HepG2 (cell line): ENCODE results near the gene ZNF587B. TPM values are rescaled to one million over a fixed set of nuclear protein-coding genes. Genes with fewer than 3 reads are reported as not detected.
"Not testable (repeated sequence)": the region's sequence is repeated elsewhere in the genome, so short reads cannot be mapped to it uniquely, and the experiment has no call there.

Source experiments
- ATAC-seq: fragments of 200-7000 bp; cut with Tn5 transposase; 3 replicates; pipeline ENCODE4 v1.9.1; 2020; ENCODE audit warnings: mild to moderate bottlenecking, moderate library complexity
- BruUV-seq: library from RNA; stranded (reverse); fragments of 400-500 nt; replicated peaks from 2 replicates; lab custom pipeline; 2021; lab: Mats Ljungman, UMichigan
- CTCF ChIA-PET: fragments of 300-600 bp; formaldehyde crosslinking; extraction: SDS; loops from one replicate; lab custom pipeline; 2021; ENCODE audit warnings: low total read pairs, inconsistent platforms, low intra/inter-chr PET ratio; lab: Yijun Ruan, JAX
- POLR2A ChIA-PET: fragments of 350-600 bp; sonication (Branson Sonifier 250); formaldehyde crosslinking; loops from one replicate; lab custom pipeline; 2020; ENCODE audit warnings: antibody characterized with exemption, inconsistent platforms; lab: Yijun Ruan, JAX
- DNase-seq: peaks from one replicate; pipeline ENCODE4 v3.0.0-alpha.2; 2015; ENCODE audit warnings: low spot score
- FAIRE-seq: peaks from 3 replicates; lab custom pipeline; 2011; peaks lifted over from hg19 to GRCh38; lab: Jason Lieb, UNC
- H2AFZ ChIP-seq: one replicate; pipeline ENCODE4 v1.6.1; 2011; ENCODE audit warnings: low read length, inconsistent platforms
- H3K27ac ChIP-seq: fragments of 300-600 bp; 3 replicates; pipeline ENCODE4 v1.8.0; 2011; ENCODE audit warnings: mixed run types, mild to moderate bottlenecking, mixed read lengths, low read length, inconsistent platforms; ENCODE audit not compliant: insufficient read depth; ENCODE audit errors: extremely low read length
- H3K27me3 ChIP-seq, 2 experiments: fragments of 200-600 bp in 1 of 2; 2 replicates in 1 of 2; 3 replicates in 1 of 2; pipeline versions ENCODE4 v1.6.0 to v1.8.0; 2011; ENCODE audit warnings: low read length in 2 of 2, mild to moderate bottlenecking in 2 of 2, moderate library complexity in 2 of 2, inconsistent platforms in 1 of 2; ENCODE audit not compliant: insufficient read depth in 2 of 2, control insufficient read depth in 1 of 2
- H3K36me3 ChIP-seq, 2 experiments: fragments of 200-600 bp in 1 of 2; replicated peaks in 1 of 2; 2 replicates in 1 of 2; 3 replicates in 1 of 2; pipeline versions ENCODE4 v1.5.1 to v1.8.0; 2011; ENCODE audit warnings: low read length in 2 of 2, inconsistent platforms in 1 of 2; ENCODE audit not compliant: insufficient read depth in 2 of 2, control insufficient read depth in 1 of 2
- H3K4me1 ChIP-seq: 2 replicates; pipeline ENCODE4 v1.5.1; 2012; ENCODE audit warnings: low read length, inconsistent platforms; ENCODE audit not compliant: insufficient read depth
- H3K4me2 ChIP-seq: 2 replicates; pipeline ENCODE4 v1.6.0; 2011; ENCODE audit warnings: low read depth, low read length, inconsistent platforms
- H3K4me3 ChIP-seq, 3 experiments: fragments of 200-600 bp in 1 of 3; sonication (generic), shearing (Covaris generic) in 1 of 3; replicated peaks in 1 of 3; 2 replicates each; pipeline ENCODE4 v1.5.1; 2011 to 2016; ENCODE audit warnings: low read length in 3 of 3, inconsistent platforms in 2 of 3, low read depth in 2 of 3, mild to moderate bottlenecking in 2 of 3, control low read depth in 1 of 3, mixed read lengths in 1 of 3; ENCODE audit not compliant: insufficient read depth in 1 of 3
- H3K79me2 ChIP-seq: one replicate; pipeline ENCODE4 v1.6.1; 2011; ENCODE audit warnings: low read length, inconsistent platforms; ENCODE audit not compliant: insufficient read depth
- H3K9ac ChIP-seq: 2 replicates; pipeline ENCODE4 v1.6.0; 2011; ENCODE audit warnings: mild to moderate bottlenecking, low read depth, low read length, inconsistent platforms; ENCODE audit not compliant: insufficient read depth
- H3K9me3 ChIP-seq: 2 replicates; pipeline ENCODE4 v1.5.1; 2012; ENCODE audit warnings: mild to moderate bottlenecking, low read length
- H4K20me1 ChIP-seq: 2 replicates; pipeline ENCODE4 v1.6.0; 2011; ENCODE audit warnings: inconsistent platforms, mild to moderate bottlenecking, low read length, moderate library complexity; ENCODE audit not compliant: insufficient read depth
- SRSF1 ChIP-seq: fragments of 200-400 bp; formaldehyde crosslinking; optimal IDR thresholded peaks from 2 replicates; pipeline ENCODE3; 2017; ENCODE audit warnings: mild to moderate bottlenecking, low read depth, low read length, moderate library complexity
- USF2 ChIP-seq, 2 experiments: sonication (generic) in 1 of 2; formaldehyde crosslinking in 1 of 2; IDR thresholded peaks; 2 replicates each; pipeline versions ENCODE4 v1.5.1 to v1.6.1; 2011 to 2020; ENCODE audit warnings: borderline replicate concordance in 1 of 2, low read depth in 1 of 2, low read length in 1 of 2, mild to moderate bottlenecking in 1 of 2, missing genetic modification reagents in 1 of 2, moderate library complexity in 1 of 2
- ZBTB1 ChIP-seq: sonication (generic); formaldehyde crosslinking; IDR thresholded peaks from 2 replicates; pipeline ENCODE4 v1.4.0; 2020; ENCODE audit warnings: missing genetic modification reagents, borderline replicate concordance
- ZNF770 ChIP-seq: sonication (generic); formaldehyde crosslinking; IDR thresholded peaks from 2 replicates; pipeline ENCODE4 v1.5.0; 2020; ENCODE audit warnings: mild to moderate bottlenecking, missing genetic modification reagents
- WGBS: methylation state at CpG from one replicate; pipeline ENCODE4 v1.1.6; 2017; ENCODE audit warnings: low lambda C conversion rate; 5-methylcytosine and 5-hydroxymethylcytosine counted together
- in situ Hi-C: cut with HindIII; loops from 2 replicates; pipeline ENCODE4 v1.10.0; 2017; ENCODE audit warnings: low pct_unique_long_range_greater_than_20kb; ENCODE audit not compliant: extremely low pct_ligation_motif_present
- intact Hi-C: fragments of 100-400 bp; cut with micrococcal nuclease; formaldehyde crosslinking; loops from one replicate; pipeline ENCODE4 v1.10.0; 2022; ENCODE audit not compliant: unreplicated experiment
- polyA plus RNA-seq, 8 experiments: library from polyadenylated mRNA; depleted of rRNA in 3 of 8; stranded (reverse) in 7 of 8; unstranded in 1 of 8; fragments of >200 nt; fragmentation: Illumina TruSeq in 4 of 8; extraction: Trizol in 4 of 8; gene quantifications; 2 replicates each; pipeline versions ENCODE4 v1.2.1 to v1.2.3, GENCODE V29; 2011 to 2016; ENCODE audit warnings: low read depth in 4 of 8, missing spikeins in 1 of 8, mixed read lengths in 1 of 8; ENCODE audit not compliant: insufficient read depth in 1 of 8
- total RNA-seq, 5 experiments: library from RNA; depleted of rRNA; stranded (reverse); fragments of >200 nt; fragmentation: Illumina TruSeq; extraction: Trizol; gene quantifications; 2 replicates each; pipeline ENCODE4 v1.2.3, GENCODE V29; 2016; ENCODE audit warnings: low read depth in 1 of 5

The ZNF587B gene
- total and polyA plus RNA-seq, 2 of the 13 experiments (the other 11 are each of a cell fraction or from before 2014, with no cell fraction given), result 5.2 to 29.9 TPM

GRCh38 chr19:57841122-57841763 is 11.1 kb downstream of the ZNF587B start (continued):
- TF ChIP-seq USF2 (IDR thresholded peaks at IDR 0.05; ENCODE audit: low read depth, low read length), result no peak
- TF ChIP-seq USF2 (CRISPR knock-in tag; IDR thresholded peaks at IDR 0.05; ENCODE audit: borderline replicate concordance), result no peak
- no peak for TF ChIP-seq SRSF1
- TF ChIP-seq ZBTB1 (CRISPR knock-in tag), result no peak
- TF ChIP-seq ZNF770 (CRISPR knock-in tag), result no peak

GRCh38 chr19:57847164-57847563 is 17.1 kb downstream of the ZNF587B start:
- H4K20me1 ChIP-seq, H3K4me2 ChIP-seq, in situ Hi-C loops, ATAC-seq, CTCF ChIA-PET, DNase-seq, intact Hi-C loops, FAIRE-seq, H3K27me3 ChIP-seq, BruUV-seq, H3K9ac ChIP-seq, H2AFZ ChIP-seq, H3K27ac ChIP-seq, H3K4me3 ChIP-seq, POLR2A ChIA-PET, H3K9me3 ChIP-seq: not testable (repeated sequence)
- WGBS, result 85% methylated on average over 3 of the region's 3 CpGs
- Histone ChIP-seq H3K4me1 (peaks cover 16% of the 10 kb centered on the region), H3K36me3 (peaks cover 1 to 28% of the 10 kb centered on the region in 2 experiments; a peak in 4 of 5 replicates), H3K79me2 (peaks cover 32% of the 10 kb centered on the region)
